Adipocyte (in vitro differentiated cells): ENCODE data around the gene GLCCI1.
"Not testable (repeated sequence)": the region's sequence is repeated elsewhere in the genome, so short reads cannot be mapped to it uniquely, and the experiment has no call there.

Source experiments
- DNase-seq: peaks from one replicate; pipeline ENCODE4 v3.0.0-alpha.2; 2015; ENCODE audit warnings: low read depth
- H3K27me3 ChIP-seq: replicated peaks from 2 replicates; pipeline ENCODE4 v1.7.0; 2013; ENCODE audit warnings: mild to moderate bottlenecking, low read length, moderate library complexity; ENCODE audit not compliant: control insufficient read depth, insufficient read depth
- H3K36me3 ChIP-seq: 2 replicates; pipeline ENCODE4 v1.7.0; 2013; ENCODE audit warnings: low read length, mild to moderate bottlenecking, moderate library complexity; ENCODE audit not compliant: control insufficient read depth, insufficient read depth, severe bottlenecking
- H3K4me1 ChIP-seq: 2 replicates; pipeline ENCODE4 v1.7.0; 2013; ENCODE audit warnings: mild to moderate bottlenecking, low read length, moderate library complexity; ENCODE audit not compliant: control insufficient read depth, insufficient read depth
- H3K4me3 ChIP-seq: 2 replicates; pipeline ENCODE4 v1.7.0; 2013; ENCODE audit warnings: mild to moderate bottlenecking, low read length, moderate library complexity
- H3K9ac ChIP-seq: 2 replicates; pipeline ENCODE4 v1.7.0; 2013; ENCODE audit warnings: mild to moderate bottlenecking, low read length, moderate library complexity
- H3K9me3 ChIP-seq: 2 replicates; pipeline ENCODE4 v1.7.0; 2013; ENCODE audit warnings: mild to moderate bottlenecking, low read length, moderate library complexity; ENCODE audit not compliant: control insufficient read depth

Gene GLCCI1

GRCh38 chr7:8056439-8056838 is 87.8 kb downstream of the GLCCI1 start:
- peak; percentile 32 for DNase-seq
- H3K9ac ChIP-seq = no peak overlapping the region
- H3K36me3 ChIP-seq = peaks cover 23% of the 10 kb centered on the region
- no peaks in the 10 kb centered on the region for H3K27me3 ChIP-seq
- H3K9me3 ChIP-seq = no peaks in the 10 kb centered on the region
- H3K4me3 ChIP-seq = no peak overlapping the region
- H3K4me1 ChIP-seq = peaks cover 5% of the 10 kb centered on the region

DNA sequence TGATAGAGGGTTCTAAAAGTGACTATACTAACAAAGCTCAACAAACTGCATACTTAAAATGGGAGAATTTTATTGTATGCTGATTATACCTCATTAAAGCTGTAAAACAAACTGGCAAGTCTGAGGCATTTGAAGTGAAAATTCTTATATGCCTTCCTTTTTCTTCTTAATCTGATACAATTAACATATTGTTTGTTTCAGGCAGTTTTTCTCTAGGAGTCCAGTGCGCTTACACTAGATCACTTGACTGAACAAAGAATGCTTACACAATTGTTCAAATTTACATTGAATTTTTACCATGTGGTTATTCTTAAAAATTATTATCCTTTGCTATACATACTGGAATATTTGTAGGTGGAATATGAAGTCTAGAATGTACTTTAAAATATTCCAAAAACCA is 89.0 kb downstream of the GLCCI1 start:
- Histone ChIP-seq H3K9me3 (no peaks in the 10 kb centered on the region), H3K27me3 (no peaks in the 10 kb centered on the region), H3K9ac (no peak overlapping the region), H3K4me3 (no peak overlapping the region), H3K4me1 (peaks cover 5% of the 10 kb centered on the region), H3K36me3 (peaks cover 28% of the 10 kb centered on the region)
- DNase-seq = no peak

DNA sequence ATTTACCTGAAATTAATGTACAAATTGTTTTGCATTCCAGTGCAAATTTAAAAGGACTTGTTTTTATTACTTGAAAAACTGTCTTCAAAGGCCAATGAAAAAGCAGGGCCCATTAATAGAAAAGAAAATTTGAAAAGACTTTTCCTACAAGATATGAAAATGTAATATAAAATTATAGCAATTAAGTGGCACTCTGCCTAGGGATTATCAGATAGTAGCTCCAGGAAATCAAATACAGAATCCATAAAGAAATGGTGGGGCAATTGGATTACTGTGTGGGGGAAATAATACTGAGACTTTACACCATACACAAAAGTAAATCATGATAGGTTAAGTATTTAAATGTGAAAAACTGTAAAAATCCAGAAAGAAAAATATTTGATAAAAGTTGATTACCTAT is 89.7 kb downstream of the GLCCI1 start:
- peaks cover 5% of the 10 kb centered on the region for H3K4me1 ChIP-seq
- no peak for DNase-seq
- H3K4me3 ChIP-seq = no peak overlapping the region
- H3K9me3 ChIP-seq = no peaks in the 10 kb centered on the region
- H3K9ac ChIP-seq = no peak overlapping the region
- H3K27me3 ChIP-seq = no peaks in the 10 kb centered on the region
- peaks cover 30% of the 10 kb centered on the region for H3K36me3 ChIP-seq

DNA sequence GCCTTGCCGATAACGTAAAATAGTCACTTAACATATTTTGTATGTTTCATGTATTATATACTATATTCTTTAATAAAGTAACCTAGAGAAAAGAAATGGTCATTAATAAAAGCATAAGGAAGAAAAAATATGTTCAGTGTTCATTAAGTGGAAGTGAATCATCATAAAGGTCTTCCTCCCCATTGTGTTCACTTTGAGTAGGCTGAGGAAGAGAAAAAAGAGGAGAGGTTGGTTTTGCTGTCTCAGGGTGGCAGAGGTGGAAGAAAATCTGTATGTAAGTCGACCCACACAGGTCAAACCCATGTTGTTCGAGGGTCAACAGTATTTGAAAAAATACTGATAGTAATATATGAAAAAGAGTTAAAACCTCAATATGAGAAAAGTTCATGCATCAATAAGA is 90.3 kb downstream of the GLCCI1 start:
- Histone ChIP-seq H3K36me3 (peaks cover 30% of the 10 kb centered on the region), H3K4me1 (peaks cover 5% of the 10 kb centered on the region), H3K4me3 (no peak overlapping the region), H3K9ac (no peak overlapping the region), H3K27me3 (no peaks in the 10 kb centered on the region), H3K9me3 (no peaks in the 10 kb centered on the region)
- no peak for DNase-seq

- Histone ChIP-seq H3K4me3 (no peak overlapping the region), H3K4me1 (peaks cover 10% of the 10 kb centered on the region), H3K27me3 (no peaks in the 10 kb centered on the region), H3K36me3 (peaks cover 30% of the 10 kb centered on the region), H3K9ac (no peak overlapping the region), H3K9me3 (no peaks in the 10 kb centered on the region)
- DNase-seq = no peak
These were observed 91.6 kb downstream of the GLCCI1 start for GRCh38 chr7:8060241-8060640.

DNA sequence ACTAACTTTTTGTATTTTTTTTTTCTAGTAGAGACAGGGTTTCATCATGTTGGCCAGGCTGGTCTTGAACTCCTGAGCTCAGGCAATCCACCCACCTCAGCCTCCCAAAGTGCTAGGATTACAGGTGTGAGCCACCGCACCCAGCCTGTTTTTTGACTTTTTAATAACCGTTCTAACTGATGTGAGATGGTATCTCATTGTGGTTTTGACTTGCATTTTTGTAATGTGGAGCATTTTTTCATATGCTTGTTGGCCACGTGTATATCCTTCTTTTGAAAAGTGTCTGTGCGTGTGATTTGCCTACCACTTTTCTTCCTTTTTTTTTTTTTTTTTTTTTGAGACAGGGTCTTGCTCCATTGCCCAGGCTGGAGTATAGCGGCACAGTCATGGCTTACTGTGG is 94.7 kb downstream of the GLCCI1 start:
- not testable (repeated sequence) for H3K27me3 ChIP-seq, H3K9me3 ChIP-seq, H3K4me3 ChIP-seq, DNase-seq, H3K9ac ChIP-seq
- Histone ChIP-seq H3K36me3 (peaks cover 16% of the 10 kb centered on the region), H3K4me1 (peaks cover 12% of the 10 kb centered on the region)

- peaks cover 12% of the 10 kb centered on the region for H3K4me1 ChIP-seq
- H3K36me3 ChIP-seq = peaks cover 16% of the 10 kb centered on the region
- no peak overlapping the region for H3K4me3 ChIP-seq
- H3K27me3 ChIP-seq = no peaks in the 10 kb centered on the region
- H3K9me3 ChIP-seq = no peaks in the 10 kb centered on the region
- H3K9ac ChIP-seq = no peak overlapping the region
- DNase-seq = no peak
These were observed 95.2 kb downstream of the GLCCI1 start for GRCh38 chr7:8063706-8064297.

GRCh38 chr7:8064828-8065227 is 96.2 kb downstream of the GLCCI1 start:
- Histone ChIP-seq H3K9me3 (no peaks in the 10 kb centered on the region), H3K4me3 (no peak overlapping the region), H3K9ac (no peak overlapping the region), H3K36me3 (peaks cover 16% of the 10 kb centered on the region), H3K27me3 (no peaks in the 10 kb centered on the region), H3K4me1 (peaks cover 18% of the 10 kb centered on the region)
- DNase-seq = peak; percentile 54

DNA sequence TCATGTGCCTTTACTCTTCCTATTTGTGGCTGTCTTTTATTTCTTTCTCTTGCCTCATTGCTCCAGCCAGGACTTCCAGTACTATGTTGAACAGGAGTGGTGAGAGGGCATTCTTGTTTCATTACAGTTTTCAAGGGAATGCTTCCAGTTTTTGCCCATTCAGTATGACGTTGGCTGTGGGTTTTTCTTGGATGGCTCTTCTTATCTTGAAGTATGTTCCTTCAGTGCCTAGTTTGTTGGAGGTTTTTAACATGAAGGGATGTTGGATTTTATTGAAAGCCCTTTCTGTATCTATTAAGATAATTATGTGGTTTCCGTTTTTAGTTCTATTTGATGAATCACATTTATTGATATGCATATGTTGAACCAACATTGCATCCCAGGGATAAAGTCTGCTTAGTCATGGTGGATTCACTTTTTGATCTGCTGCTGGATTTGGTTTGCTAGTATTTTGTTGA is 96.8 kb downstream of the GLCCI1 start:
- Histone ChIP-seq H3K9ac (no peak overlapping the region), H3K27me3 (no peaks in the 10 kb centered on the region), H3K4me1 (peaks cover 18% of the 10 kb centered on the region), H3K9me3 (no peaks in the 10 kb centered on the region), H3K36me3 (peaks cover 12% of the 10 kb centered on the region), H3K4me3 (no peak overlapping the region)
- peak; percentile 90 for DNase-seq

GRCh38 chr7:8068892-8069686 is 100.5 kb downstream of the GLCCI1 start:
- DNase-seq = no peak
- no peaks in the 10 kb centered on the region for H3K27me3 ChIP-seq
- H3K4me1 ChIP-seq = peaks cover 18% of the 10 kb centered on the region
- H3K36me3 ChIP-seq = peaks cover 12% of the 10 kb centered on the region
- no peak overlapping the region for H3K9ac ChIP-seq
- H3K9me3 ChIP-seq = no peaks in the 10 kb centered on the region
- no peak overlapping the region for H3K4me3 ChIP-seq

GRCh38 chr7:8070451-8071180 is 102.0 kb downstream of the GLCCI1 start:
- no peaks in the 10 kb centered on the region for H3K27me3 ChIP-seq
- H3K4me3 ChIP-seq = no peak overlapping the region
- no peak for DNase-seq
- H3K36me3 ChIP-seq = peaks cover 12% of the 10 kb centered on the region
- H3K9ac ChIP-seq = no peak overlapping the region
- H3K9me3 ChIP-seq = no peaks in the 10 kb centered on the region
- peaks cover 9% of the 10 kb centered on the region for H3K4me1 ChIP-seq
